ENCODE data around the gene DDR2. TPM values are rescaled to one million over a fixed set of nuclear protein-coding genes. Genes with fewer than 3 reads are reported as not detected.
"Not testable (repeated sequence)": the region's sequence is repeated elsewhere in the genome, so short reads cannot be mapped to it uniquely, and the experiment has no call there.

Gene DDR2
- total RNA-seq, 1 donor from 2014 or later, result 60.3 TPM

- no peak for DNase-seq (ENCODE audit: low spot score)
These were observed 92.4 kb downstream of the DDR2 start for GRCh38 chr1:162724583-162725120.

GRCh38 chr1:162725301-162725837, 93.1 kb downstream of the DDR2 start:
- no peak for DNase-seq (ENCODE audit: low spot score)

- DNase-seq (ENCODE audit: low spot score), result no peak
These were observed 94.3 kb downstream of the DDR2 start for GRCh38 chr1:162726555-162726954.

- DNase-seq (ENCODE audit: low spot score), result not testable (repeated sequence)
These were observed 95.2 kb downstream of the DDR2 start for GRCh38 chr1:162727493-162727892.

- DNase-seq (ENCODE audit: low spot score), result no peak
These were observed 96.3 kb downstream of the DDR2 start for GRCh38 chr1:162728573-162728972.

GRCh38 chr1:162729195-162729774, 97.0 kb downstream of the DDR2 start:
- DNase-seq (ENCODE audit: low spot score), result not testable (repeated sequence)

GRCh38 chr1:162732094-162732493, 99.8 kb downstream of the DDR2 start:
- DNase-seq (ENCODE audit: low spot score), result no peak

- no peak for DNase-seq (ENCODE audit: low spot score)
These were observed 100.5 kb downstream of the DDR2 start for GRCh38 chr1:162732566-162733335.

GRCh38 chr1:162733336-162733590, 101.0 kb downstream of the DDR2 start:
- DNase-seq (ENCODE audit: low spot score), result no peak

GRCh38 chr1:162734047-162734446, 101.8 kb downstream of the DDR2 start:
- DNase-seq (ENCODE audit: low spot score), result no peak

GRCh38 chr1:162736184-162736583, 103.9 kb downstream of the DDR2 start:
- no peak for DNase-seq (ENCODE audit: low spot score)

- DNase-seq (ENCODE audit: low spot score), result no peak
These were observed 104.4 kb downstream of the DDR2 start for GRCh38 chr1:162736633-162737067.

- DNase-seq (ENCODE audit: low spot score), result no peak
These were observed 108.5 kb downstream of the DDR2 start for GRCh38 chr1:162740755-162741154.

GRCh38 chr1:162741574-162741973, 109.3 kb downstream of the DDR2 start:
- no peak for DNase-seq (ENCODE audit: low spot score)

GRCh38 chr1:162746264-162746942, 114.1 kb downstream of the DDR2 start:
- DNase-seq (ENCODE audit: low spot score), result not testable (repeated sequence)

- no peak for DNase-seq (ENCODE audit: low spot score)
These were observed 120.9 kb downstream of the DDR2 start for GRCh38 chr1:162753001-162753658.

- no peak for DNase-seq (ENCODE audit: low spot score)
These were observed 121.8 kb downstream of the DDR2 start for GRCh38 chr1:162753998-162754585.

- no peak for DNase-seq (ENCODE audit: low spot score)
These were observed 123.0 kb downstream of the DDR2 start for GRCh38 chr1:162755306-162755705.

GRCh38 chr1:162756523-162756922, 124.3 kb downstream of the DDR2 start:
- no peak for DNase-seq (ENCODE audit: low spot score)

- no peak for DNase-seq (ENCODE audit: low spot score)
These were observed 125.2 kb downstream of the DDR2 start for GRCh38 chr1:162757476-162757875.

GRCh38 chr1:162765788-162766187, 133.5 kb downstream of the DDR2 start:
- no peak for DNase-seq (ENCODE audit: low spot score)

All from ureter (tissue), 1 donor.